SU-DHL-6 (cell line): ENCODE data around the gene FBXO36.
"Not testable (repeated sequence)": the region's sequence is repeated elsewhere in the genome, so short reads cannot be mapped to it uniquely, and the experiment has no call there.

ENCODE experiments used
- EZH2phosphoT487 ChIP-seq: fragments of 200-600 bp; sonication (generic), shearing (Covaris generic); conservative IDR thresholded peaks from 2 replicates; pipeline ENCODE4 v1.6.1; 2018; ENCODE audit warnings: mild to moderate bottlenecking, antibody characterized with exemption, low read length, moderate library complexity, mixed read lengths
- TF ChIP-seq, protein P1 (sequence below): fragments of 200-600 bp; sonication (generic); IDR thresholded peaks from one replicate; pipeline ENCODE4 v1.5.1; 2017; ENCODE audit warnings: antibody characterized with exemption, mild to moderate bottlenecking, low read length, moderate library complexity; ENCODE audit not compliant: insufficient read depth, poor library complexity, severe bottlenecking

DNA sequence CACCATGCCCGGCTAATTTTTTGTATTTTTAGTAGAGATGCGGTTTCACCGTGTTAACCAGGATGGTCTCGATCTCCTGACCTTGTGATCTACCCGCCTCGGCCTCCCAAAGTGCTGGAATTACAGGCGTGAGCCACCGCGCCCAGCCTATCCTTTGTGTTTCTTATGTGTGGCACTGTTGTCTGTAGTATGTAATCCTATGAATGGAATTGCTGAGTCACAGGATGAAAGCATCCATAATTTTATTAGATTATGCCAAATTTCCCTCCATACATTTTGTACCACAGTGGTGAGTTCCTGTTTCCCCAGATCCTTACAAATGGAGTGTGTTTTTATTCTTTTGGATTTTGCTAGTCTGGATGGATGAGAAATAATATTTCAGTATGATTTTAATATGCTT is 41.3 kb downstream of the FBXO36 start:
- TF ChIP-seq, protein P1, sequence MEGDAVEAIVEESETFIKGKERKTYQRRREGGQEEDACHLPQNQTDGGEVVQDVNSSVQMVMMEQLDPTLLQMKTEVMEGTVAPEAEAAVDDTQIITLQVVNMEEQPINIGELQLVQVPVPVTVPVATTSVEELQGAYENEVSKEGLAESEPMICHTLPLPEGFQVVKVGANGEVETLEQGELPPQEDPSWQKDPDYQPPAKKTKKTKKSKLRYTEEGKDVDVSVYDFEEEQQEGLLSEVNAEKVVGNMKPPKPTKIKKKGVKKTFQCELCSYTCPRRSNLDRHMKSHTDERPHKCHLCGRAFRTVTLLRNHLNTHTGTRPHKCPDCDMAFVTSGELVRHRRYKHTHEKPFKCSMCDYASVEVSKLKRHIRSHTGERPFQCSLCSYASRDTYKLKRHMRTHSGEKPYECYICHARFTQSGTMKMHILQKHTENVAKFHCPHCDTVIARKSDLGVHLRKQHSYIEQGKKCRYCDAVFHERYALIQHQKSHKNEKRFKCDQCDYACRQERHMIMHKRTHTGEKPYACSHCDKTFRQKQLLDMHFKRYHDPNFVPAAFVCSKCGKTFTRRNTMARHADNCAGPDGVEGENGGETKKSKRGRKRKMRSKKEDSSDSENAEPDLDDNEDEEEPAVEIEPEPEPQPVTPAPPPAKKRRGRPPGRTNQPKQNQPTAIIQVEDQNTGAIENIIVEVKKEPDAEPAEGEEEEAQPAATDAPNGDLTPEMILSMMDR, result not testable (repeated sequence)
- not testable (repeated sequence) for TF ChIP-seq EZH2phosphoT487
